Cardiac muscle cell (in vitro differentiated cells and primary cell): ENCODE results near the gene ZNF790. TPM values are rescaled to one million over a fixed set of nuclear protein-coding genes. Genes with fewer than 3 reads are reported as not detected.

Source experiments
- DNase-seq, 2 donors: peaks; one replicate each; pipeline versions ENCODE4 v3.0.0 to v3.0.0-alpha.2; 2010 to 2017; ENCODE audit warnings: low read depth in 1 of 2, low spot score in 1 of 2
- H3K27ac ChIP-seq: fragments of 200-600 bp; sonication (generic); 2 replicates; pipeline ENCODE4 v1.5.1; 2016
- H3K27me3 ChIP-seq: fragments of 200-600 bp; sonication (generic); 2 replicates; pipeline ENCODE4 v1.6.0; 2016; ENCODE audit warnings: control low read depth
- H3K36me3 ChIP-seq: fragments of 200-600 bp; sonication (generic); 2 replicates; pipeline ENCODE4 v1.5.1; 2016; ENCODE audit warnings: control low read depth
- H3K4me1 ChIP-seq: fragments of 200-600 bp; sonication (generic); 2 replicates; pipeline ENCODE4 v1.8.1; 2017; ENCODE audit warnings: low read depth, mild to moderate bottlenecking, mixed run types
- H3K4me3 ChIP-seq: fragments of 200-600 bp; sonication (generic); 2 replicates; pipeline ENCODE4 v1.5.1; 2016; ENCODE audit warnings: mild to moderate bottlenecking
- H3K9me3 ChIP-seq: fragments of 200-600 bp; sonication (generic); 2 replicates; pipeline ENCODE4 v1.5.1; 2017; ENCODE audit warnings: low read depth, mild to moderate bottlenecking, control low read depth
- CTCF ChIP-seq: IDR thresholded peaks from 2 replicates; pipeline ENCODE4 v1.5.1; 2012; ENCODE audit warnings: low read depth, mild to moderate bottlenecking, low read length
- polyA plus RNA-seq: library from polyadenylated mRNA; unstranded; fragments of >200 nt; fragmentation: Nextera tagmentation; extraction: Ambion mirVana; gene quantifications from 2 replicates; pipeline ENCODE4 v1.2.1, GENCODE V29; 2016
- total RNA-seq: library from RNA; depleted of rRNA; stranded (reverse); fragments of >200 nt; gene quantifications from 2 replicates; pipeline ENCODE4 v1.2.3, GENCODE V29; 2016

ZNF790 gene
- 14.7 and 25.3 TPM in 2 replicates for total RNA-seq
- polyA plus RNA-seq = 13.5 and 14.9 TPM in 2 replicates

- DNase-seq = peak; percentile 95
- Histone ChIP-seq H3K4me1 (no peaks in the 10 kb centered on the region), H3K27ac (peak within 1 kb of the TSS; percentile 97)
These were observed at the start of gene ZNF790 for GRCh38 chr19:36837906-36838783. Gene ZNF790, minus strand, starts transcription at chr19:36838387. Its CDS starts 12,768 bp downstream, at chr19:36825619.

GRCh38 chr19:36876993-36877938 lies 39.1 kb upstream of the ZNF790 start:
- peak in 1 of 2 donors; percentile 2 for DNase-seq
- no peak for TF ChIP-seq CTCF
- Histone ChIP-seq H3K27me3 (no peaks in the 10 kb centered on the region), H3K36me3 (peaks cover 16% of the 10 kb centered on the region), H3K9me3 (peaks cover 18% of the 10 kb centered on the region), H3K27ac (no peak overlapping the region), H3K4me1 (no peaks in the 10 kb centered on the region), H3K4me3 (no peak overlapping the region)

More at GRCh38 chr19:36837906-36838783, at the start of gene ZNF790:
- no peaks in the 10 kb centered on the region for H3K36me3 ChIP-seq
- H3K27me3 ChIP-seq = no peaks in the 10 kb centered on the region
- no peak for TF ChIP-seq CTCF
- no peaks in the 10 kb centered on the region for H3K9me3 ChIP-seq
- peak within 1 kb of the TSS; percentile 79 for H3K4me3 ChIP-seq

- no peak for DNase-seq
- no peaks in the 10 kb centered on the region for H3K9me3 ChIP-seq
- peak overlapping the region; percentile 46 for H3K4me3 ChIP-seq
- peaks cover 5% of the 10 kb centered on the region for H3K4me1 ChIP-seq
- no peaks in the 10 kb centered on the region for H3K36me3 ChIP-seq
- no peak overlapping the region for H3K27ac ChIP-seq
- no peaks in the 10 kb centered on the region for H3K27me3 ChIP-seq
- no peak for TF ChIP-seq CTCF
These were observed 13.7 kb upstream of the ZNF790 start for GRCh38 chr19:36851898-36852297.

GRCh38 chr19:36850559-36851442 lies 12.6 kb upstream of the ZNF790 start, which contains the start of gene ZNF345:
Gene ZNF345, plus strand, starts transcription at chr19:36850876. Its CDS starts 25,955 bp downstream, at chr19:36876831.
- TF ChIP-seq CTCF = no peak
- peaks cover 5% of the 10 kb centered on the region for H3K4me1 ChIP-seq
- H3K36me3 ChIP-seq = no peaks in the 10 kb centered on the region
- peak; percentile 97 for DNase-seq
- peak within 1 kb of the TSS; percentile 46 for H3K4me3 ChIP-seq
- H3K27me3 ChIP-seq = no peaks in the 10 kb centered on the region
- H3K9me3 ChIP-seq = no peaks in the 10 kb centered on the region
- H3K27ac ChIP-seq = peak within 1 kb of the TSS; percentile 81
